H9 (cell line): ENCODE data around the gene GTF2A1. TPM values are rescaled to one million over a fixed set of nuclear protein-coding genes. Genes with fewer than 3 reads are reported as not detected.

Experiments used
- DNase-seq: peaks from one replicate; pipeline ENCODE4 v3.0.0-alpha.2; 2017
- H2AFZ ChIP-seq: one replicate; pipeline ENCODE4 v1.6.1; 2013; ENCODE audit warnings: mild to moderate bottlenecking, low read length, control low read depth, moderate library complexity
- H2AK5ac ChIP-seq: 2 replicates; pipeline ENCODE4 v1.6.1; 2013; ENCODE audit warnings: low read length, control low read depth, mixed read lengths; ENCODE audit not compliant: insufficient read length
- H2BK120ac ChIP-seq: one replicate; pipeline ENCODE4 v1.6.1; 2013; ENCODE audit warnings: low read depth, mild to moderate bottlenecking, low read length, control low read depth, inconsistent platforms; ENCODE audit not compliant: poor library complexity, severe bottlenecking
- H2BK12ac ChIP-seq: 2 replicates; pipeline ENCODE4 v1.6.1; 2013; ENCODE audit warnings: low read length, control low read depth, mixed read lengths, low read depth; ENCODE audit not compliant: insufficient read length
- H2BK15ac ChIP-seq: 2 replicates; pipeline ENCODE4 v1.6.1; 2013; ENCODE audit warnings: low read depth, low read length, control low read depth
- H2BK20ac ChIP-seq: one replicate; pipeline ENCODE4 v1.6.1; 2013; ENCODE audit warnings: low read depth, mild to moderate bottlenecking, low read length, control low read depth, inconsistent platforms; ENCODE audit not compliant: poor library complexity, severe bottlenecking
- H2BK5ac ChIP-seq: 2 replicates; pipeline ENCODE4 v1.6.1; 2013; ENCODE audit warnings: low read length, control low read depth, mixed read lengths; ENCODE audit not compliant: insufficient read length
- H3K14ac ChIP-seq: 2 replicates; pipeline ENCODE4 v1.6.1; 2013; ENCODE audit warnings: low read length, control low read depth; ENCODE audit not compliant: insufficient read depth
- H3K18ac ChIP-seq: 2 replicates; pipeline ENCODE4 v1.6.1; 2013; ENCODE audit warnings: low read depth, mild to moderate bottlenecking, mixed read lengths, low read length, control low read depth; ENCODE audit not compliant: insufficient read length
- H3K23ac ChIP-seq: 2 replicates; pipeline ENCODE4 v1.6.1; 2013; ENCODE audit warnings: low read length, control low read depth, mixed read lengths, low read depth; ENCODE audit not compliant: insufficient read length
- H3K23me2 ChIP-seq: 2 replicates; pipeline ENCODE4 v1.6.1; 2013; ENCODE audit warnings: low read depth, mild to moderate bottlenecking, mixed read lengths, low read length, control low read depth; ENCODE audit not compliant: insufficient read length, poor library complexity, severe bottlenecking
- H3K27ac ChIP-seq: 2 replicates; pipeline ENCODE4 v1.5.1; 2013; ENCODE audit warnings: low read length, control low read depth, mixed read lengths, low read depth; ENCODE audit not compliant: insufficient read length
- H3K27me3 ChIP-seq: 2 replicates; pipeline ENCODE4 v1.6.1; 2013; ENCODE audit warnings: low read length, control low read depth, inconsistent platforms; ENCODE audit not compliant: insufficient read depth
- H3K4ac ChIP-seq: 2 replicates; pipeline ENCODE4 v1.6.1; 2013; ENCODE audit warnings: low read depth, mild to moderate bottlenecking, control low read depth, inconsistent platforms, low read length, moderate library complexity
- H3K4me1 ChIP-seq: 2 replicates; pipeline ENCODE4 v1.6.1; 2013; ENCODE audit warnings: low read length, control low read depth, inconsistent platforms; ENCODE audit not compliant: insufficient read depth
- H3K4me2 ChIP-seq: 2 replicates; pipeline ENCODE4 v1.6.1; 2013; ENCODE audit warnings: low read length, control low read depth, mixed read lengths; ENCODE audit not compliant: insufficient read length, insufficient read depth
- H3K56ac ChIP-seq: 2 replicates; pipeline ENCODE4 v1.6.1; 2013; ENCODE audit warnings: low read depth, mild to moderate bottlenecking, mixed read lengths, low read length, control low read depth; ENCODE audit not compliant: insufficient read length
- H3K79me1 ChIP-seq: 2 replicates; pipeline ENCODE4 v1.6.1; 2013; ENCODE audit warnings: low read depth, mild to moderate bottlenecking, moderate library complexity, low read length, control low read depth, inconsistent platforms; ENCODE audit not compliant: insufficient read depth, poor library complexity, severe bottlenecking
- H3K79me2 ChIP-seq: 2 replicates; pipeline ENCODE4 v1.6.1; 2013; ENCODE audit warnings: low read length, control low read depth, inconsistent platforms; ENCODE audit not compliant: insufficient read depth
- H3K9ac ChIP-seq: 2 replicates; pipeline ENCODE4 v1.6.1; 2013; ENCODE audit warnings: low read length, control low read depth, mixed read lengths; ENCODE audit not compliant: insufficient read length; ENCODE audit errors: extremely low read depth
- H3K9me3 ChIP-seq: one replicate; pipeline ENCODE4 v1.6.1; 2013; ENCODE audit warnings: low read depth, low read length, inconsistent platforms; ENCODE audit not compliant: control insufficient read depth
- H3T11ph ChIP-seq: one replicate; pipeline ENCODE4 v1.6.1; 2013; ENCODE audit warnings: mild to moderate bottlenecking, low read length, control low read depth, inconsistent platforms
- H4K20me1 ChIP-seq: one replicate; pipeline ENCODE4 v1.6.1; 2013; ENCODE audit not compliant: control insufficient read depth, insufficient read length, insufficient read depth
- H4K5ac ChIP-seq: 2 replicates; pipeline ENCODE4 v1.6.1; 2013; ENCODE audit warnings: low read depth, mild to moderate bottlenecking, mixed read lengths, low read length, control low read depth; ENCODE audit not compliant: insufficient read length
- H4K8ac ChIP-seq: replicated peaks from 2 replicates; pipeline ENCODE4 v1.6.1; 2013; ENCODE audit warnings: low read length, control low read depth, mixed read lengths, low read depth; ENCODE audit not compliant: insufficient read length
- H4K91ac ChIP-seq: 2 replicates; pipeline ENCODE4 v1.6.1; 2013; ENCODE audit warnings: low read depth, mild to moderate bottlenecking, moderate library complexity, mixed read lengths, low read length, control low read depth; ENCODE audit not compliant: insufficient read length
- H3K27ac Mint-ChIP-seq, 3 experiments: 2 replicates in 2 of 3; 3 replicates in 1 of 3; pipeline ENCODE4 v1.8.0; 2020 to 2021; ENCODE audit warnings: mixed read lengths in 3 of 3, mild to moderate bottlenecking in 1 of 3, moderate library complexity in 1 of 3
- H3K27me3 Mint-ChIP-seq: 2 replicates; pipeline ENCODE4 v1.8.0; 2021; ENCODE audit warnings: low read depth, mild to moderate bottlenecking, moderate library complexity, mixed read lengths
- H3K36me3 Mint-ChIP-seq, 3 experiments: 2 replicates in 2 of 3; 3 replicates in 1 of 3; pipeline ENCODE4 v1.8.0; 2020 to 2021; ENCODE audit warnings: low read depth in 3 of 3, mixed read lengths in 3 of 3; ENCODE audit not compliant: insufficient read depth in 1 of 3
- H3K4me1 Mint-ChIP-seq, 2 experiments: 2 replicates each; pipeline ENCODE4 v1.8.0; 2020; ENCODE audit warnings: mixed read lengths in 2 of 2
- H3K4me3 Mint-ChIP-seq, 2 experiments: 2 replicates in 1 of 2; 3 replicates in 1 of 2; pipeline ENCODE4 v1.8.0; 2020 to 2021; ENCODE audit warnings: mild to moderate bottlenecking in 2 of 2, mixed read lengths in 2 of 2, moderate library complexity in 1 of 2
- H3K9me3 Mint-ChIP-seq, 2 experiments: 2 replicates in 1 of 2; 3 replicates in 1 of 2; pipeline ENCODE4 v1.8.0; 2020; ENCODE audit warnings: mild to moderate bottlenecking in 2 of 2, mixed read lengths in 2 of 2, moderate library complexity in 1 of 2
- WGBS: extraction: QIAGEN DNeasy Blood & Tissue Kit; methylation state at CpG from one replicate; pipeline ENCODE4 v1.1.7; 2013; ENCODE audit warnings: missing lambda C conversion rate, low lambda C conversion rate, mixed read lengths; ENCODE audit not compliant: insufficient read length; ENCODE audit errors: extremely low coverage; 5-methylcytosine and 5-hydroxymethylcytosine counted together
- total RNA-seq: library from RNA; stranded (reverse); gene quantifications from 2 replicates; pipeline ENCODE4 v1.2.1, GENCODE V29; 2021
- TF ChIP-seq, protein P1 (sequence below): fragments of 200-600 bp; sonication (generic); conservative IDR thresholded peaks from 3 replicates; pipeline ENCODE4 v1.8.0; 2021; ENCODE audit warnings: antibody characterized with exemption, mild to moderate bottlenecking

The GTF2A1 gene
- total RNA-seq, 1 experiment from 2014 or later, result 43.0 TPM

DNA sequence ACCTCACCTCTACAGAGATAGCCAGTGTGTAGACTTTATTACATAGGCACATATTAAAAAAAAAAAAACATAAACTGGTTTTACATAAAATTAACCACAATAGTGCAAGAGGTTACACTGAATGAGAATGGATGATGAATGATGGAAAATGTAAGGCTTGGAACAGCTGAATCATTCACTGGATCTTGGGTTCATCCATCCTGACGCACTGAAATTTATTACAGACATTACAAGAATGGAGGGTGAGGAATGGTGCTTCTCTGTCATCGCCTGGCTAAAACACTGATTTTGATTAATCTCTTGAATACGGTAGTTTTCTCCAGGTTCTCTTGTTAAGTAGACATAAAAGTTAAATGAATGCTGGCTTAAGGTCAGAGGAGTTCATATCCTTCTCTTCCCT, 40.0 kb upstream of the GTF2A1 start:
- H4K20me1 ChIP-seq, result no peaks in the 10 kb centered on the region
- H2BK120ac ChIP-seq, result no peak overlapping the region
- no peak overlapping the region for H3K9ac ChIP-seq
- no peaks in the 10 kb centered on the region for H3K23me2 ChIP-seq
- H3K27ac ChIP-seq, result no peak overlapping the region
- H4K91ac ChIP-seq, result no peak overlapping the region
- no peak overlapping the region for H2BK20ac ChIP-seq
- H3K23ac ChIP-seq, result no peak overlapping the region
- H3K27me3 Mint-ChIP-seq, result no peaks in the 10 kb centered on the region
- no peak overlapping the region for H3K27ac Mint-ChIP-seq
- no peak overlapping the region for H2BK5ac ChIP-seq
- no CpG with 5 or more reads among the region's 3 CpGs for WGBS
- H3K9me3 ChIP-seq, result no peaks in the 10 kb centered on the region
- H3T11ph ChIP-seq, result no peak overlapping the region
- no peak overlapping the region for H4K5ac ChIP-seq
- no peak overlapping the region for H3K4me2 ChIP-seq
- H3K79me1 ChIP-seq, result no peaks in the 10 kb centered on the region
- no peak overlapping the region for H4K8ac ChIP-seq
- H3K27me3 ChIP-seq, result no peaks in the 10 kb centered on the region
- H3K18ac ChIP-seq, result no peak overlapping the region
- peaks cover 6% of the 10 kb centered on the region; the same call in 1 of the 2 replicates for H3K4me1 ChIP-seq
- peaks cover 29 to 32% of the 10 kb centered on the region in 2 experiments for H3K4me1 Mint-ChIP-seq
- H2BK12ac ChIP-seq, result no peak overlapping the region
- no peak overlapping the region for H2AK5ac ChIP-seq
- DNase-seq, result no peak
- H3K36me3 Mint-ChIP-seq, result peaks cover 9 to 19% (median 19%) of the 10 kb centered on the region in 3 experiments; a peak in 6 of 7 replicates
- H3K79me2 ChIP-seq, result no peaks in the 10 kb centered on the region
- H3K4ac ChIP-seq, result no peak overlapping the region
- TF ChIP-seq, protein P1, sequence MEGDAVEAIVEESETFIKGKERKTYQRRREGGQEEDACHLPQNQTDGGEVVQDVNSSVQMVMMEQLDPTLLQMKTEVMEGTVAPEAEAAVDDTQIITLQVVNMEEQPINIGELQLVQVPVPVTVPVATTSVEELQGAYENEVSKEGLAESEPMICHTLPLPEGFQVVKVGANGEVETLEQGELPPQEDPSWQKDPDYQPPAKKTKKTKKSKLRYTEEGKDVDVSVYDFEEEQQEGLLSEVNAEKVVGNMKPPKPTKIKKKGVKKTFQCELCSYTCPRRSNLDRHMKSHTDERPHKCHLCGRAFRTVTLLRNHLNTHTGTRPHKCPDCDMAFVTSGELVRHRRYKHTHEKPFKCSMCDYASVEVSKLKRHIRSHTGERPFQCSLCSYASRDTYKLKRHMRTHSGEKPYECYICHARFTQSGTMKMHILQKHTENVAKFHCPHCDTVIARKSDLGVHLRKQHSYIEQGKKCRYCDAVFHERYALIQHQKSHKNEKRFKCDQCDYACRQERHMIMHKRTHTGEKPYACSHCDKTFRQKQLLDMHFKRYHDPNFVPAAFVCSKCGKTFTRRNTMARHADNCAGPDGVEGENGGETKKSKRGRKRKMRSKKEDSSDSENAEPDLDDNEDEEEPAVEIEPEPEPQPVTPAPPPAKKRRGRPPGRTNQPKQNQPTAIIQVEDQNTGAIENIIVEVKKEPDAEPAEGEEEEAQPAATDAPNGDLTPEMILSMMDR, result no peak
- 0 out of 5 replicates have a peak, but pooled peaks cover 0 to 3% of the 10 kb centered on the region in 2 experiments for H3K9me3 Mint-ChIP-seq
- H2BK15ac ChIP-seq, result no peak overlapping the region
- H3K14ac ChIP-seq, result no peak overlapping the region
- no peak overlapping the region for H2AFZ ChIP-seq
- H3K56ac ChIP-seq, result no peak overlapping the region
- no peak overlapping the region for H3K4me3 Mint-ChIP-seq
